ENCODE measurements around the gene MAPK1.

DNA sequence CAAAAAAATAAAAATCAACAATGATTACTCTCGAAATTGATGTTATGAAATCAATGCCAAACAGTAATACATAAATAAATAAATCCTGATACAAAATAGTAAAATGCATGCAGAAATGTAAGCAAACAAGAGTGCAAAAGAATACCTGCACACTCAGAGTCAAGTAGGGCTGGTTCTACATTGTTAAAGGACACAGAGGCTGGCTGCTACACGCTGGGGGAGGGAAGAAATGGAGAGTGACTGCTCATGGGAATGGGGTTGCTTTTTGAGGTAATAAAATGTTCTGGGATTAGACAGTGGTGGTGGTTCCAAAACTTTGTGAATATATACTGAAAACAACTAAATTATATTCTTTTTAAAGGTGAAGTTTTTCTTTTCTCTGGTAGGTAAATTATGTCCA is 32.1 kb downstream of the MAPK1 start:
- TF ChIP-seq, protein P1, sequence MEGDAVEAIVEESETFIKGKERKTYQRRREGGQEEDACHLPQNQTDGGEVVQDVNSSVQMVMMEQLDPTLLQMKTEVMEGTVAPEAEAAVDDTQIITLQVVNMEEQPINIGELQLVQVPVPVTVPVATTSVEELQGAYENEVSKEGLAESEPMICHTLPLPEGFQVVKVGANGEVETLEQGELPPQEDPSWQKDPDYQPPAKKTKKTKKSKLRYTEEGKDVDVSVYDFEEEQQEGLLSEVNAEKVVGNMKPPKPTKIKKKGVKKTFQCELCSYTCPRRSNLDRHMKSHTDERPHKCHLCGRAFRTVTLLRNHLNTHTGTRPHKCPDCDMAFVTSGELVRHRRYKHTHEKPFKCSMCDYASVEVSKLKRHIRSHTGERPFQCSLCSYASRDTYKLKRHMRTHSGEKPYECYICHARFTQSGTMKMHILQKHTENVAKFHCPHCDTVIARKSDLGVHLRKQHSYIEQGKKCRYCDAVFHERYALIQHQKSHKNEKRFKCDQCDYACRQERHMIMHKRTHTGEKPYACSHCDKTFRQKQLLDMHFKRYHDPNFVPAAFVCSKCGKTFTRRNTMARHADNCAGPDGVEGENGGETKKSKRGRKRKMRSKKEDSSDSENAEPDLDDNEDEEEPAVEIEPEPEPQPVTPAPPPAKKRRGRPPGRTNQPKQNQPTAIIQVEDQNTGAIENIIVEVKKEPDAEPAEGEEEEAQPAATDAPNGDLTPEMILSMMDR (conservative IDR thresholded peaks at IDR 0.05; ENCODE audit: low read depth, low read length): no peak
- TF ChIP-seq EZH2 (IDR thresholded peaks at IDR 0.05; ENCODE audit: borderline replicate concordance, low read depth, low read length, poor library complexity, severe bottlenecking): no peak
